OCI-M2 (cell line): ENCODE results near the gene ASCL2.
A peak's percentile ranks its signal among the peaks of the same experiment; 100 is the strongest.

ENCODE experiments used
- DNase-seq: peaks from one replicate; lab custom pipeline; 2025; ENCODE audit not compliant: unreplicated experiment; lab: John Stamatoyannopoulos, UW

Gene ASCL2

DNA sequence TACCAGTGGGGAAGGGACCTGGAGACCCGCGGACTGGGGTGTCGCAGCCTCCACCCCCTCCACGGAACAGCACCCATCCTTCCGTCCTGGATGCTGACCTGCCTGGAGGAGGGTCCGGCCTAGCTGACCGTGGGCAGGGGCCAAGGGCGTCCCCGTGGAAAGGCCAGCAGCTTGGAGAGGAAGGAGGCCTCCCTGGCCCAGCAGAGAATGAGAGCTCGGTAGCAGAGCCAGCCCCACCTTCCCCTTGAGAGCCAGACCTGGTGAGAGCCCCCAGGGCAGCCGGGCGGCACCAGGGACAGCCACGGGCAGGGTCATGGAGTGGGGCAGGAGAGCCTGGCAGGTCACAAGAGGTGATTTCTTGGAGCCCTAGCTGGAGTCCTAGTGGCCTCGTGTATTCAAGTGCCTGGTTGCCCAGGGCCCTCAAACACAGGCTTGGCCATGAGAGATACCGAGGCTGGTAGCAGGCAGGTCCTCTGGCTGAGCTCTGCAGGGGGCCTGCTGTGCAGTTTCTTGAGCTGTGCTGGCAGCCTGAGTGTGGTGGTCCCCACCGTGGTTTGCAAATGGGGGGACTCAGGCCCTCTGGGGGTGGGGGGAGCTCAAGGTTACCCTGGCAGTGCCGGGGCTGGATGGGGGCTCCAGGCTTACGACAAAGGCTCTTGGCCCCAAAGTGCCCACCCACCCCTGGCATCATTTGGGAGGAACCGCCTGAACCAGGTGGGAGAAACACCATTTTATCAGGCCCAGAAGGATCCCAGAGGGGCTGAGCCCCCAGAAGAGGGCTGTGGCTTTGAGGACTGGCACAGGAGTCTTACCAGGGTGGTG lies 39.1 kb upstream of the ASCL2 start:
- DNase-seq = no peak

GRCh38 chr11:2308713-2309112 lies 38.3 kb upstream of the ASCL2 start:
- DNase-seq = no peak

- no peak for DNase-seq
These were observed 37.3 kb upstream of the ASCL2 start for GRCh38 chr11:2307501-2308331.

DNA sequence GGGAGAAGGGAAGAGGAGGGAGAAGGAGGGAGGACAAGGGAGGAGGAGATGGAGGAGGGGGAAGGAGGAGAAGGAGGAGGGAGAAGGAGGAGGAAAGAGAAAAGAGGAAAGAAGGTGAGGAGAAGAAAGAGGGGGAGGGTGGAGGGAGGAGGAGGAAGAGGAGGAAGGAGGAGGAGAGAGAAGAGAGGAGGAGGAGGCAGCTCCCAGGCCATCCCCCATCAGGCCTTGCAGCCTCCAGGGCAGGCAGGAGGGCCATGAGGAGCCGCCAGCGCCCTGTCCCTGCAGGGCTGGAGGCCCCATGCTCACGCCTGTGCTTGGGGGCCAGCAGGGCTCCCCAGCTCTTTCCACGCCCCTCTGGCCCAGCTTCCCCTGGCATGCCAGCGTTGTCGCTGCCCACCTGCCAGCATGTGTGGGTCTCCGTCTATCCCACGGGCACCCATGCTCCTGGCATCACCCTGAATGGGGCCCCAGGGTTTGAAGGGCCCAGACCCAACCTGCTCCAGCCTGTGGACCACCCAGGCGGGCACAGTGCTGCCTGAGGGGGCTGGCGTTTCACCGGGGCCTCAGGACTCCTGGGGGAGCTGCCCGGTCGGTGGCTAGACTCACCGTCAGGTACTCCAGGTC lies 36.6 kb upstream of the ASCL2 start:
- DNase-seq = no peak

DNA sequence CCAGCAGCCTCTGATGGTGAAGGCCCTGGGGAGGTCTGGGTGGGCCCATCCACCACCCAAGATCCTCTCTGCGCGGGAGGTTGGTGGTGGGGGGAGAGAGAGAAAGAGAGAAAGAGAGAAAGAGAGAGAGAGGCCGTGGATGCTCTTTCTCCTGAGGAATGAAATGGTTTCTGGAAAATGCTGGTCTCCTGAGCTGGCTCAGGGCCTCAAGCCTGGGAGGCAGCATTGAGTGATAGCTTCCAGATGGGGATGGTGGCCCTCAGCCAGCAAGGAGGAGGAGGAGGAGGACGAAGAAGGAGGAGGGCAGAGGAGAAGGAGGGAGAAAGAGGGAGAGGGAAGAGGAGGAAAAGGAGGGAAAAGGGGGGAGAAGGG lies 36.0 kb upstream of the ASCL2 start:
- DNase-seq = no peak

GRCh38 chr11:2305788-2306451 lies 35.5 kb upstream of the ASCL2 start:
- DNase-seq = no peak

DNA sequence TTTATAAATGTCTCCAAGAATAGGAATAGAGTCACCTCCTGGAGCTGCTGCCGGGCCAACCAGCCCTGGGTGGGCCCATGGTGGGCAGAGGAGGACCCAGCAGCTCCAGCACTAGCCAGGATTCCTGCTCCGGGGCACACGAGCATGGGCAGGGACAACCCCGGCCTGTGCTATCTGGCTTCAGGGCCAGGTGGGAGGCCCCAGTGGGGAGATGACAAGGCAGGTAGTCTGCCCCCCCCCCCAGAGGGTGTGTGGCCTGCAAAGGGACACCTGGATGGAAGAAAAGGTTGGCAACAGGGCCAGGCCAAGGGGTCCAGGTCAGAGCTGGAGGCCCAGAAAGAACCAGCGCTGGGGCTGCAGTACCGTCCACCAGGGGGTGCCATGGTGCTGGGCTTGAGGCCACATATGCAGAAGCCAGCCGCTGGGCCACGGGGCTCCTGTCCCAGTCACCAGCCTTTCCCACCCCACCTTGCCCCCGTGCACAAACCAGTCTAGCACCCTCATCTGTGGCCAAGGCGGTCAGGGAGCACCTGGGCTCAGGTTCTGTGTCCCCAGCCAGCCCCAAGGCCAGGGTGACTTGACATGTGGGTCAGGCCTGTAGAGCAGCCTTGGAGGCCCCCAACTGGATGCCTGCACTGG lies 34.9 kb upstream of the ASCL2 start:
- no peak for DNase-seq

DNA sequence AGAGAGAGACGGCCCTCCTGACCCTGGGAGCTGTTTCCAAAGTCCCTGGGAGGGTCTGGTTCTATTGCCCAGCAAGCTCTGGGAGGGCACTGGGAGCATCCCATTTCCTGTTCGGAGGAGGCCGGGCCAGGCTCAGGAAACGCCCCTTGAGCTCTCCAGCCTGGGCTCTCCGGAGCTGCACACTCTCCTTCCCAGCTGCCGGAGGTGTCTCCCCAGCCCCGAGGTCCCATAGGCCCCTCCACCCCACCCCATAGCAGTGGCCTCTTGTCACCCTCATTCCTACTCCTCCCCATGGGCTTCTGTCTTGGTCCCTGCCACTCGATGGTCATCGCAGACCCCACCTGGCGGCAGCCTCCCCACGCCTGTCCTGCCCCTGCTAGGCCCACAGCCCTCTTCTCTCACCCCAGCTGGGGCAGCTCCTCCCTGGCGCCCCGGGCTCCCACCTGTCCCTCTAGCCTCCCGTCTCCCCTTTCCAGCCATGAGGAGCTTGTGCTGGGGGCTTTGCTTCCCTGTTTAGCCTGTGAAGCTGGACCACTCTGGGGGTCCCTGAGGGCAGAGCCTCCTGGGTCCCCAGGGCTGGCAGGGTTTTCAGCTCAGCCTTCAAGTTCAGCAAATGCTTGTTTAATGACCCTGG lies 34.2 kb upstream of the ASCL2 start:
- no peak for DNase-seq

GRCh38 chr11:2303627-2304505 lies 33.5 kb upstream of the ASCL2 start:
- DNase-seq = peak; percentile 43

GRCh38 chr11:2302896-2303626 lies 32.7 kb upstream of the ASCL2 start:
- no peak for DNase-seq

GRCh38 chr11:2302306-2302895 lies 32.0 kb upstream of the ASCL2 start:
- DNase-seq = no peak

DNA sequence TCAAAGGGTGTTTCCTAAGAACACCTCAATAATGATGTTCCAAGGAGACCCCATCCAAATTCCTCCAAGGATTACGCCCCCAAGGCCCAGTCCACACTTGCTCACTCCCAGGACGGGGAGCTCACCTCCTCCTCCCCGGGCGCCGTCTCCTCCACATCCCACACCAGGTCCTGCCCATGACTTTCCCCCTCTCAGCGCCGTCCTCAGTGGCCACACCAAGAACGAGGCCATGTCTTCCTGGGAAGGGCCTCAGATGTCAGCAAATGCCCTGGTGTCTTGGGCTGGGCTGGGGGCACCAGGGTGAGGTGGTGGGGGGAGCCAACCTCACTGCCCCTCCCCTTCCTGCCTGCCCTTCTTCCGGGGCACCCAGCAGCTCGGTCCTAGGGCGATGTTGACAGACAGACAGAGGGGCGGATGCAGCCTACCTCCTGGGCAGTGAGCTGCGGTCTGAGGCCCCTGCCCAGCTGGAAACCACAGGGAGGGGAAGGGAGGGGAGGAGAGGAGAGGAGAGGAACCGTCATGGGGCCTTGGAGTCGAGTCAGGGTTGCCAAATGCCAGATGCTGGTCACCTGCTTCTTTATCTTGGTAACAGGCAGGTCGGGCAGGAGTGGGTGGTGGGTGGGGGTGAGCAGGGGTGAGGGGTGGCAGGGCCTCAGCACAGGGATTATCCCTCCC lies 31.4 kb upstream of the ASCL2 start, which contains the start of the genes C11orf21 and TSPAN32:
C11orf21 (minus strand) TSS at position 288 of the 675 bp plus-strand sequence; CDS start at position 178, 110 bp downstream.
TSPAN32 (plus strand) TSS at position 383 of the 675 bp plus-strand sequence; CDS start at position 520, 137 bp downstream.
- peak; percentile 51 for DNase-seq

DNA sequence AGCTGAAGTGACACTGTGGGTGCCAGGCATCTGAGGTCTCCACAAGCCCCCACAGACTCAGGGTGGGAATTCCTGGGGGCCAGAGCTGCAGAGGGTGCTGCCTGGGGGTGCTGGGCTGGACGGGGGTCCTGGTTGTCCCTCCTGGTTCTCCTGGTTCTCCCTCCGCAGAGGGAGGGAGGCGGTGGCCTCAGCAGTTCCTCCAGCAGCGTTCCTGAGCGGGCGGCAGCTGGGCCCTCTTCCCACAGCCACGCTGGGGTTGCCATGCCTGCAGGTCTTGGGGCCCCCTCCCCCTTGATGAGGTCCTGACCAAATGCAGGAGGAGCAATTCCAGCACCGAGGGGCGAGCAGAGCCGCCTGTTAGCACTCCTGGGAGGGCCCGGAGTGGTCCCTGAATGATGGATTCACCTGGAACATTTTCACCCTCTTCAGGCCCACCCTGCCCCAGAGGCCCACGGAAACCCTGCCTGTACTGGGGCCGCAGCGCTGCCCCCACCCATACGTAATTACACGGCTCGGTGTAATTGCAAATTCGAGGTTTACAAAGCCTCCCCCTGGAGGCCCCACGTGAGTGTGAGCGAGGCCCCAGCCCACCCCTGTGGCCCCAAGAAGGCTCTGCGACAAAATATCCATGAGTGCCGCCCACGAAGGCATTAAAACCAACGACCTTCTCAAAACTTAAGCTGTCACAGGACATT lies 30.7 kb upstream of the ASCL2 start:
- no peak for DNase-seq

- DNase-seq = no peak
These were observed 30.0 kb upstream of the ASCL2 start for GRCh38 chr11:2300290-2300935.

DNA sequence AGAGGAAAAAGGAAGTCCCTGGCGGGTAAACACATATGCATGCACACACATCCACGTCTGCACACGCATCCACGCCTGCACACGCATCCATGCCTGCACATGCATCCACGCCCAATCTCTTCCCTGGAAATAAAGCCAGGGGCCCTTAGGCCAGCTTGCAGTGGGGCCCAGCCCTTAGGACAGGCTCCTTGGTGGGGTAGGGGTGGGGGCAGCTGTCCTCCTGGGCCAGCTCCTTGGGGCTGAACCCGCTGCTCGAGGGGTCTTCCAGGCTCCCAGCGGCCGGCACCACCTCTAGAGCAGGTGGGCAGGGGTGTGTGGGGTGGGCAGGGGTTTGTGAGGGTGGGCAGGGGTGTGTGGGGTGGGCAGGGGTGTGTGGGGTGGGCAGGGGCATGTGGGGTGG lies 29.4 kb upstream of the ASCL2 start:
- DNase-seq = no peak
